ENCODE results near the gene RGS1.

Gene RGS1

DNA sequence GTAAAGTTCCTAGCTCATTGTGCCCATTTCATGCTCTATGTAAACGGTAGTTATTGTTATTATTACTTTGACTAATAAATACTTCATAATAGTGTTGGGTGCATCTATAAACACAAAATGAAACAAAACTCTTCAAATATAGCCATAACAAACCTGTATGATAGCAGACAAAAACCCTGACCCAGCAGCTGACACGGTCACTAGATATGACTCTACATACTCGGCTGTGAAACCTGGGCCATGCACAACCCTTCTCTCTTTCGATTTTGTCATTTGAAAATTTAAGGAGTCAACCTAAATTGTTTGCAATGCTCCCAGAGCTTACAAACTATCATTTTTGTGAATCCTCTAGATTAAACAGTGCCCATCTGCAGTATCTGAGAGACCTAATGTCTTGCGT lies 52.3 kb downstream of the RGS1 start:
- no peak for DNase-seq

DNA sequence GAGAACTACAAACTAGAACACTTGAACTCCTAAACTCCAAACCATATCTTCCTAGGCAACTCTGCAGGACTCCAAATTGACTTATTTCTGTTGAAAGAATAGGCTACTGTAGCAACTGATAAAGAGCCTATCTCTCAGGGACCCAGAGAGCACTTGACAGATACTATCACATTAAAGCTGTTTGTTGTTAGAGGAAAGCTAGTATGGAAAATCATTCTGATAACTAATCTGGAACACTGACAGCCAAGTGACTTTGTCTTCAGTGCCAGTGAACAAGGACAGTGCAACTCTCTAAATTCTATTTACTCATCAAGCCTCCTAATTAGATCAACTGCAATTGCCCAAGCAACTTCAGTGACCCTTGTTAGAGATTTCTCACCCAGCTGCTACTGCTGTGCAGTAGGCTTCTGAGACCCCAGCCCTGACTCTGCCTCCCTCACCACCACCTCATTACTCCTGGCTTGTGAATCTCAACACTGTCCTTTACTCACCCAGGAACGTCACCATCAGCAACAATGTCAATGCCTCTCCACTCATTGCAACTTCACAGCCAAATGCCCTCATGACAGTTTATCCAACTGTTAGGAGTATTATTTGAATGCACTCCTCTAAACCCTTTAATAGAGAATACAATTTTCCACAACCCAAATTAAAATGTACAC lies 53.0 kb downstream of the RGS1 start:
- no peak for DNase-seq

DNA sequence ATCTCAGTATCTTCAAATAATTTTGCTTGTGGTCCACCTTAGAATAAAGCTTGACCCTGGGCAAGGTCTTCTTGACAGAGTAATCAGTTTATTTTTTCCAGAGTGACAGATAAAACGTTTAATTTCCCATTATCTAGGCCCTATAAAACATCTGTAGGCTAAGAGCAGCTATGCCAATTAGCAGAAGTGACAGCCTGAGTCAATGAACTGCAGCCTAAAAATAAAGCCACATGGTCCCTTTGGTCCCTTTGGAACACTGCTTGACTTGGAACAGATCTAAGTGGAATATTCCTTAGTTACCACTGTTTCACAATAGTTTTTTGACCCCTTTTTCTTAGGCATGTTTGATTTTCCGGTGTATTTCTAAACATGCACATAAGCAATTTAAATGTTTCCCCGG lies 54.0 kb downstream of the RGS1 start:
- no peak for DNase-seq
